ENCODE data around the gene JMJD7.

DNA sequence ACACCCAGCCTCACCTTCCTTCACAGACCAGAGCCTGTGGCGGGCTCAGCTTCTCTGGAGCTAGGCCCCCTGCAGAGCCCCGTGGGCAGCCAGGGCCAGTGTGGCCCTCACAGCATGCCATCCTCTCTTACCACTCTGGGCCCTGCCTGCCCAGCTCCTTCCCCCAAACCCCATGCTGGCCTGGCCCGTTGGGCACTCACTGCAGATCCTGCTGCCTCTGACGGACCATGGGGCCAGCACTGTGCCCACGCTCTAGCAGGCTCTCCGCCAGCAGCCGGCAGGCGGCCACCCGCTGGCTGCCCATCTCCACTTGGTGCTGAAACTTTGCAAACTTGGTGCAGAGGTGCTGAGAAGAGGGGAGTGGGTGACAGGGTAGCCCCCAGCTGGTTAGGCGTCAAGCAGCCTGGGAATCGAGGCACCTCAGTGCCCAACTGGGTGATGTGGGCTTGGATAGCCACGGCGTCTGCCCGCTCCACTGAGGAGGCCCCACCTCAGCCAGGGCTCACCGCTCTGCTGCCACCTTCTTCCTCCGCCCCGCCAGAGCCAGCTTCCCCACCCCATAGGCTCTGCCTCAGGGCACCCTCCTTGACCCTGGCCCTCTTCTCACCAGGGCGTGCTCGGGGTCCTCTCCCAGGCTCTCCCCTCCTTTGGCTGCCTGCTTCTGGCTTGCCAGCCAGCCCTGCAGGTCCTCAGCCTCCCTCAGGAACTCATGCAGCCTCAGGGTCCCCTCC, 43.4 kb downstream of the JMJD7 start:
- TF ChIP-seq, protein P1, sequence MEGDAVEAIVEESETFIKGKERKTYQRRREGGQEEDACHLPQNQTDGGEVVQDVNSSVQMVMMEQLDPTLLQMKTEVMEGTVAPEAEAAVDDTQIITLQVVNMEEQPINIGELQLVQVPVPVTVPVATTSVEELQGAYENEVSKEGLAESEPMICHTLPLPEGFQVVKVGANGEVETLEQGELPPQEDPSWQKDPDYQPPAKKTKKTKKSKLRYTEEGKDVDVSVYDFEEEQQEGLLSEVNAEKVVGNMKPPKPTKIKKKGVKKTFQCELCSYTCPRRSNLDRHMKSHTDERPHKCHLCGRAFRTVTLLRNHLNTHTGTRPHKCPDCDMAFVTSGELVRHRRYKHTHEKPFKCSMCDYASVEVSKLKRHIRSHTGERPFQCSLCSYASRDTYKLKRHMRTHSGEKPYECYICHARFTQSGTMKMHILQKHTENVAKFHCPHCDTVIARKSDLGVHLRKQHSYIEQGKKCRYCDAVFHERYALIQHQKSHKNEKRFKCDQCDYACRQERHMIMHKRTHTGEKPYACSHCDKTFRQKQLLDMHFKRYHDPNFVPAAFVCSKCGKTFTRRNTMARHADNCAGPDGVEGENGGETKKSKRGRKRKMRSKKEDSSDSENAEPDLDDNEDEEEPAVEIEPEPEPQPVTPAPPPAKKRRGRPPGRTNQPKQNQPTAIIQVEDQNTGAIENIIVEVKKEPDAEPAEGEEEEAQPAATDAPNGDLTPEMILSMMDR (conservative IDR thresholded peaks at IDR 0.05) = no peak
- no peak for TF ChIP-seq EZH2 (IDR thresholded peaks at IDR 0.05; ENCODE audit: low read depth)
